AG09309 (cell line): ENCODE results near the gene KCNG4.

ENCODE experiments used
- DNase-seq: peaks from one replicate; pipeline ENCODE4 v3.0.0-alpha.2; 2010; ENCODE audit warnings: low read depth
- H3K4me3 ChIP-seq: 2 replicates; pipeline ENCODE4 v1.5.1; 2011; ENCODE audit warnings: mild to moderate bottlenecking, low read depth, low read length, moderate library complexity; ENCODE audit not compliant: control insufficient read depth
- TF ChIP-seq, protein P1 (sequence below): IDR thresholded peaks from 2 replicates; pipeline ENCODE4 v1.5.1; 2011; ENCODE audit warnings: mild to moderate bottlenecking, low read depth, low read length, inconsistent platforms; ENCODE audit not compliant: insufficient read depth, control insufficient read depth; ENCODE audit errors: missing control alignments

The KCNG4 gene

GRCh38 chr16:84169765-84170310, 70.0 kb downstream of the KCNG4 start:
- TF ChIP-seq, protein P1, sequence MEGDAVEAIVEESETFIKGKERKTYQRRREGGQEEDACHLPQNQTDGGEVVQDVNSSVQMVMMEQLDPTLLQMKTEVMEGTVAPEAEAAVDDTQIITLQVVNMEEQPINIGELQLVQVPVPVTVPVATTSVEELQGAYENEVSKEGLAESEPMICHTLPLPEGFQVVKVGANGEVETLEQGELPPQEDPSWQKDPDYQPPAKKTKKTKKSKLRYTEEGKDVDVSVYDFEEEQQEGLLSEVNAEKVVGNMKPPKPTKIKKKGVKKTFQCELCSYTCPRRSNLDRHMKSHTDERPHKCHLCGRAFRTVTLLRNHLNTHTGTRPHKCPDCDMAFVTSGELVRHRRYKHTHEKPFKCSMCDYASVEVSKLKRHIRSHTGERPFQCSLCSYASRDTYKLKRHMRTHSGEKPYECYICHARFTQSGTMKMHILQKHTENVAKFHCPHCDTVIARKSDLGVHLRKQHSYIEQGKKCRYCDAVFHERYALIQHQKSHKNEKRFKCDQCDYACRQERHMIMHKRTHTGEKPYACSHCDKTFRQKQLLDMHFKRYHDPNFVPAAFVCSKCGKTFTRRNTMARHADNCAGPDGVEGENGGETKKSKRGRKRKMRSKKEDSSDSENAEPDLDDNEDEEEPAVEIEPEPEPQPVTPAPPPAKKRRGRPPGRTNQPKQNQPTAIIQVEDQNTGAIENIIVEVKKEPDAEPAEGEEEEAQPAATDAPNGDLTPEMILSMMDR = no peak
- H3K4me3 ChIP-seq = no peak overlapping the region
- DNase-seq = no peak
